H1 (cell line): ENCODE results near the gene PDE4B. TPM values are rescaled to one million over a fixed set of nuclear protein-coding genes. Genes with fewer than 3 reads are reported as not detected.

Experiments
- CTCF ChIA-PET: fragments of 300-600 bp; sonication (Branson Sonifier 250); formaldehyde crosslinking; loops from one replicate; lab custom pipeline; 2021; ENCODE audit not compliant: partially characterized antibody; lab: Charles Lee
- POLR2A ChIA-PET: fragments of 300-600 bp; sonication (Branson Sonifier 250); formaldehyde crosslinking; loops from one replicate; lab custom pipeline; 2021; ENCODE audit warnings: inconsistent platforms; ENCODE audit not compliant: partially characterized antibody; lab: Charles Lee
- DNase-seq, 2 experiments: peaks; one replicate each; pipeline versions ENCODE4 v3.0.0 to v3.0.0-alpha.2; 2010 to 2022; ENCODE audit warnings: low spot score in 2 of 2, low read depth in 1 of 2, mixed read lengths in 1 of 2
- FAIRE-seq: peaks from 2 replicates; lab custom pipeline; 2011; peaks lifted over from hg19 to GRCh38; lab: Jason Lieb, UNC
- H2AFZ ChIP-seq: 2 replicates; pipeline ENCODE4 v1.8.1; 2012; ENCODE audit warnings: low read length, inconsistent platforms
- H2AK5ac ChIP-seq: 2 replicates; pipeline ENCODE4 v1.6.1; 2013; ENCODE audit warnings: low read depth, low read length
- H2BK120ac ChIP-seq: replicated peaks from 2 replicates; pipeline ENCODE3; 2013; ENCODE audit warnings: low read depth, low read length, inconsistent platforms
- H2BK12ac ChIP-seq: 2 replicates; pipeline ENCODE4 v1.6.1; 2013; ENCODE audit warnings: low read depth, low read length
- H2BK15ac ChIP-seq: 2 replicates; pipeline ENCODE4 v1.6.1; 2013; ENCODE audit warnings: low read length
- H2BK20ac ChIP-seq: 2 replicates; pipeline ENCODE4 v1.6.1; 2013; ENCODE audit warnings: low read length
- H2BK5ac ChIP-seq: 2 replicates; pipeline ENCODE4 v1.6.1; 2013; ENCODE audit warnings: low read depth, low read length
- H3K14ac ChIP-seq: 2 replicates; pipeline ENCODE4 v1.6.1; 2013; ENCODE audit warnings: inconsistent platforms; ENCODE audit not compliant: insufficient read length
- H3K18ac ChIP-seq: 2 replicates; pipeline ENCODE4 v1.6.1; 2013; ENCODE audit warnings: low read length; ENCODE audit errors: extremely low read depth
- H3K23ac ChIP-seq: 2 replicates; pipeline ENCODE4 v1.6.1; 2013; ENCODE audit warnings: inconsistent platforms; ENCODE audit not compliant: insufficient read length
- H3K23me2 ChIP-seq: 2 replicates; pipeline ENCODE4 v1.6.1; 2013; ENCODE audit warnings: low read depth, low read length
- H3K27ac ChIP-seq: 2 replicates; pipeline ENCODE4 v1.6.1; 2011; ENCODE audit warnings: low read depth, low read length, inconsistent platforms
- H3K27me3 ChIP-seq, 4 experiments: replicated peaks in 1 of 4; 1 replicate in 1 of 4; 2 replicates in 3 of 4; pipeline versions ENCODE4 v1.6.1 to v1.8.1; 2011 to 2013; ENCODE audit warnings: low read length in 3 of 4, mild to moderate bottlenecking in 3 of 4, inconsistent platforms in 2 of 4, mixed read lengths in 2 of 4, moderate library complexity in 1 of 4; ENCODE audit not compliant: control insufficient read depth in 3 of 4, insufficient read depth in 3 of 4; ENCODE audit errors: extremely low read depth in 1 of 4
- H3K36me3 ChIP-seq, 4 experiments: 2 replicates each; pipeline versions ENCODE4 v1.6.1 to v1.8.1; 2011 to 2013; ENCODE audit warnings: mild to moderate bottlenecking in 4 of 4, low read length in 3 of 4, moderate library complexity in 2 of 4, control low read depth in 1 of 4, inconsistent platforms in 1 of 4; ENCODE audit not compliant: insufficient read depth in 4 of 4, control insufficient read depth in 2 of 4
- H3K4ac ChIP-seq: replicated peaks from 2 replicates; pipeline ENCODE3; 2013; ENCODE audit warnings: low read length, low read depth, mixed read lengths, inconsistent platforms; ENCODE audit not compliant: insufficient read length
- H3K4me1 ChIP-seq, 4 experiments: replicated peaks in 1 of 4; 1 replicate in 1 of 4; 2 replicates in 3 of 4; pipeline versions ENCODE4 v1.6.1 to v1.8.1; 2011 to 2013; ENCODE audit warnings: low read length in 3 of 4, inconsistent platforms in 2 of 4, mixed read lengths in 1 of 4; ENCODE audit not compliant: insufficient read depth in 4 of 4, control insufficient read depth in 3 of 4
- H3K4me2 ChIP-seq, 2 experiments: 2 replicates each; pipeline versions ENCODE4 v1.6.1 to v1.8.1; 2011 to 2013; ENCODE audit warnings: low read depth in 2 of 2, low read length in 2 of 2, control low read depth in 1 of 2, inconsistent platforms in 1 of 2, mild to moderate bottlenecking in 1 of 2; ENCODE audit not compliant: insufficient read depth in 1 of 2
- H3K4me3 ChIP-seq, 4 experiments: fragments of 200-600, 300-600 bp in 1 of 4; sonication (generic), shearing (Covaris generic), sonication (Bioruptor Twin) in 1 of 4; 2 replicates each; pipeline versions ENCODE4 v1.5.1 to v1.8.1; 2011 to 2016; ENCODE audit warnings: low read length in 4 of 4, low read depth in 3 of 4, control low read depth in 2 of 4, inconsistent platforms in 2 of 4, mild to moderate bottlenecking in 2 of 4, mixed read lengths in 1 of 4, moderate library complexity in 1 of 4; ENCODE audit not compliant: insufficient read depth in 2 of 4; ENCODE audit errors: extremely low read depth in 1 of 4
- H3K56ac ChIP-seq: replicated peaks from 2 replicates; pipeline ENCODE3; 2013; ENCODE audit warnings: low read depth, mild to moderate bottlenecking, mixed read lengths, low read length, inconsistent platforms; ENCODE audit not compliant: insufficient read length
- H3K79me1 ChIP-seq: 2 replicates; pipeline ENCODE4 v1.6.1; 2013; ENCODE audit warnings: low read depth, low read length, control low read depth
- H3K79me2 ChIP-seq, 2 experiments: 2 replicates each; pipeline versions ENCODE4 v1.6.1 to v1.8.1; 2012 to 2013; ENCODE audit warnings: low read length in 2 of 2, mild to moderate bottlenecking in 2 of 2, inconsistent platforms in 1 of 2; ENCODE audit not compliant: insufficient read depth in 2 of 2, control insufficient read depth in 1 of 2
- H3K9ac ChIP-seq, 4 experiments: replicated peaks in 1 of 4; 1 replicate in 1 of 4; 2 replicates in 3 of 4; pipeline versions ENCODE4 v1.6.1 to v1.8.1; 2011 to 2013; ENCODE audit warnings: low read depth in 3 of 4, low read length in 3 of 4, control low read depth in 2 of 4, mild to moderate bottlenecking in 2 of 4, moderate library complexity in 2 of 4, inconsistent platforms in 1 of 4; ENCODE audit errors: extremely low read depth in 1 of 4
- H3K9me3 ChIP-seq, 2 experiments: 2 replicates each; pipeline versions ENCODE4 v1.6.1 to v1.8.1; 2012 to 2013; ENCODE audit warnings: mild to moderate bottlenecking in 2 of 2, moderate library complexity in 2 of 2, control low read depth in 1 of 2, inconsistent platforms in 1 of 2, low read depth in 1 of 2, low read length in 1 of 2, mixed read lengths in 1 of 2; ENCODE audit not compliant: insufficient read depth in 2 of 2
- H4K20me1 ChIP-seq, 2 experiments: replicated peaks in 1 of 2; 2 replicates each; pipeline versions ENCODE3 to v1.8.1; 2011 to 2013; ENCODE audit warnings: inconsistent platforms in 2 of 2, low read length in 2 of 2, mild to moderate bottlenecking in 1 of 2; ENCODE audit not compliant: insufficient read depth in 2 of 2, control insufficient read depth in 1 of 2
- H4K5ac ChIP-seq: 2 replicates; pipeline ENCODE4 v1.6.1; 2013; ENCODE audit warnings: low read length, low read depth, mixed read lengths, inconsistent platforms; ENCODE audit not compliant: insufficient read length
- H4K8ac ChIP-seq: 2 replicates; pipeline ENCODE4 v1.8.0; 2013; ENCODE audit warnings: mild to moderate bottlenecking, moderate library complexity, low read length, inconsistent platforms; ENCODE audit not compliant: insufficient read depth; ENCODE audit errors: extremely low read depth
- H4K91ac ChIP-seq: replicated peaks from 2 replicates; pipeline ENCODE3; 2013; ENCODE audit warnings: low read length, mixed read lengths, inconsistent platforms; ENCODE audit not compliant: insufficient read length
- CHD1 ChIP-seq: IDR thresholded peaks from 2 replicates; pipeline ENCODE4 v1.6.1; 2012; ENCODE audit warnings: low read depth, low read length, improper control_type of control experiment
- GTF2F1 ChIP-seq: IDR thresholded peaks from 2 replicates; pipeline ENCODE4 v1.6.1; 2012; ENCODE audit warnings: low read depth, low read length, improper control_type of control experiment, borderline replicate concordance
- KDM5A ChIP-seq: fragments of 200-600 bp; IDR thresholded peaks from 2 replicates; pipeline ENCODE4 v1.7.1; 2012; ENCODE audit warnings: mild to moderate bottlenecking, low read length, inconsistent platforms, mixed read lengths
- RAD21 ChIP-seq, 2 experiments: IDR thresholded peaks in 1 of 2; conservative IDR thresholded peaks in 1 of 2; 2 replicates each; pipeline ENCODE4 v1.6.1; 2011; ENCODE audit warnings: low read depth in 2 of 2, low read length in 2 of 2, improper control_type of control experiment in 1 of 2, inconsistent platforms in 1 of 2, mild to moderate bottlenecking in 1 of 2, moderate library complexity in 1 of 2
- SP2 ChIP-seq: IDR thresholded peaks from 2 replicates; pipeline ENCODE4 v1.6.1; 2012; ENCODE audit warnings: mild to moderate bottlenecking, low read length, inconsistent platforms
- polyA plus RNA-seq, 7 experiments: library from polyadenylated mRNA; depleted of rRNA in 3 of 7; stranded (reverse) in 5 of 7; unstranded in 2 of 7; fragments of >200 nt in 5 of 7; fragments of 200-250 nt in 2 of 7; gene quantifications; 1 replicate in 5 of 7; 2 replicates in 1 of 7; 4 replicates in 1 of 7; pipeline versions ENCODE4 v1.2.1 to v1.2.3, GENCODE V29; 2011 to 2013; ENCODE audit warnings: missing spikeins in 2 of 7, mixed read lengths in 2 of 7
- total RNA-seq: library from RNA; stranded (reverse); fragmentation: NEBNext Ultra II Directional; extraction: Animal tissue kit (Norgen Biotek cat#: 25700); gene quantifications from 2 replicates; pipeline ENCODE4 v1.2.1, GENCODE V29; 2021
- TF ChIP-seq, protein P1 (sequence below): IDR thresholded peaks from 2 replicates; pipeline ENCODE4 v1.6.1; 2012; ENCODE audit warnings: inconsistent platforms

The PDE4B gene
- total and polyA plus RNA-seq, 2 of the 8 experiments (the other 6 are each of a cell fraction or from before 2014, with no cell fraction given): 5.0 to 15.1 TPM

DNA sequence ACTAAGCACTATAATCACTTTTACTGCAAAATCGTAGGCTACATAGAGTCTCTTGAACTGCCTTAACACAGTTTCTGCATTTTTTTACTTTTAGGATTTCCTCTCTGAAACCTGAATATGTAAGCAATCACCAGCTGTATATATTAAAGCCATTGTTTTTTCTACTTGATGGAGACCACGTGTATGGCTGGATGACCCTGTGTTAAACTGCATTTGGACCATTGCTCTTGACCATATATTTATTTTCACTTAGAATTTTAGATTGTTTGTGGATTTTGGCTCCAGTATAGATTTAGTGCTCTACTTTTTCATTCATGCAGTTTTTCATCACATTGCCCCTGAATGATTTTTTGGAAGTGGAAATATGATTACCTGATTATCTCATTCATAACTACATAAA, 420.8 kb downstream of the PDE4B start (continued):
- TF ChIP-seq SP2 (no peak), KDM5A (no peak)

DNA sequence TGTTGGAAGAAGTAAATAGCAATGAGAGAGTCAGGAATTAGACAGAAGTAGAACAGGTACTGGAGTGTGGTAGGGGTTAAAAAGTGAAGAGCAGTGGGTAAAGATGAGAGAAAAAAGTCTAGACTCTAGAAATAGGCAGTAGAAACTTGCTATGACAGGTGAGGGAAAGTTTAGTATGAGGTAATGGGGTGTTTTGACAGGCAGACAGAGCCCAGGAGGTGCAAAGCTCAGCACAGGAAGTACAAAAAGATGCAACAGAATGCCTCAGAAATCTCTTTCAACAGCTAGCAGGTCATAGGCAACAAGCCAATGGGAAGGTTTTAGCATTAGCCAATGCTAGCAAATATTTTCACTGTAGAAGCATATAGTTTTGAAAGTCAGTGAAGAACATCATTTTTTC, 422.2 kb downstream of the PDE4B start:
- Histone ChIP-seq H3K56ac (no peak overlapping the region), H3K14ac (no peak overlapping the region), H3K23me2 (no peaks in the 10 kb centered on the region), H4K91ac (no peak overlapping the region), H3K79me1 (no peaks in the 10 kb centered on the region), H3K23ac (no peak overlapping the region), H2BK5ac (no peak overlapping the region), H3K27me3 (no peaks in the 10 kb centered on the region), H3K36me3 (no peaks in the 10 kb centered on the region), H2BK20ac (no peak overlapping the region), H4K5ac (no peak overlapping the region), H2AK5ac (no peak overlapping the region), H3K9ac (no peak overlapping the region), H2BK15ac (no peak overlapping the region), H3K4me3 (no peak overlapping the region), H3K27ac (no peak overlapping the region), H4K20me1 (no peaks in the 10 kb centered on the region), H3K4me2 (no peak overlapping the region), H2BK12ac (no peak overlapping the region), H3K18ac (no peak overlapping the region), H3K4me1 (no peaks in the 10 kb centered on the region), H3K79me2 (no peaks in the 10 kb centered on the region), H2BK120ac (no peak overlapping the region), H4K8ac (no peak overlapping the region), H2AFZ (no peak overlapping the region), H3K4ac (no peak overlapping the region), H3K9me3 (no peaks in the 10 kb centered on the region)
- POLR2A ChIA-PET: no interaction called here
- DNase-seq (no peak), FAIRE-seq (no peak)
- CTCF ChIA-PET: interaction anchor here (0.6 to 1.4 kb wide), 3 partner anchors 10 to 281 kb away, joined by 3 to 5 read pairs (median 4); no protein-coding TSS in a partner anchor
- TF ChIP-seq, protein P1, sequence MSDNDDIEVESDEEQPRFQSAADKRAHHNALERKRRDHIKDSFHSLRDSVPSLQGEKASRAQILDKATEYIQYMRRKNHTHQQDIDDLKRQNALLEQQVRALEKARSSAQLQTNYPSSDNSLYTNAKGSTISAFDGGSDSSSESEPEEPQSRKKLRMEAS: no peak
- TF ChIP-seq GTF2F1: no peak
- TF ChIP-seq RAD21 (IDR thresholded peaks at IDR 0.05 in 1 of 2, conservative IDR thresholded peaks at IDR 0.05 in 1 of 2; ENCODE audit: low read depth in 2 of 2, low read length in 2 of 2): no peak
- no peak for TF ChIP-seq CHD1
